ENCODE measurements around the gene BLM. TPM values are rescaled to one million over a fixed set of nuclear protein-coding genes. Genes with fewer than 3 reads are reported as not detected.
A peak's percentile ranks its signal among the peaks of the same experiment; 100 is the strongest.

The BLM gene
- total and polyA plus RNA-seq, 2 of the 8 experiments (the other 6 are each of a cell fraction or from before 2014, with no cell fraction given): 15.2 to 46.7 TPM

DNA sequence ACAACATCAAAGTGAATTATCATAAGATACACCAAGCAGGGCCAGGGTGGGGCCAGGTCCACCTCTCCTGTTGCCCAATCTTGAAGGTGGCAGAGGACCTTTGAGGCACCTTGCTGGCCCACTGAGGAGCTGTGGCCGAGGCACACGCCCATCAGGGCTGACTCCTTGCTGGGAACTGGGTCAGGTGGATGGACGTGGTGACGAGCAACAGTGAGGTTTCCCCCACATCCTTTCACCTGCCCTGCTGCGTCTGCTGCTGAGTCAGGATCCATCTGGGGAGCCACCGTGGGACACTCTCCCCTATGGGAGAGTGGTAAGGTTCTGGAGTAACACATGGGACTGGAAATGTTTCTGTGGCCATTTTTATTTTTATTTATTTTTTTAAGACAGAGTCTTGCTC is 134.0 kb downstream of the BLM start:
- Histone ChIP-seq H3K4ac (replicated peaks; ENCODE audit: insufficient read length, low read depth, low read length) (no peak overlapping the region), H3K27ac (ENCODE audit: low read depth, low read length) (no peak overlapping the region), H2BK5ac (ENCODE audit: low read depth, low read length) (no peak overlapping the region), H3K79me2 (ENCODE audit: control insufficient read depth in 1 of 2, insufficient read depth in 2 of 2, low read length in 2 of 2) (no peaks in the 10 kb centered on the region), H3K27me3 (replicated peaks in 1 of 4; ENCODE audit: control insufficient read depth in 3 of 4, extremely low read depth in 1 of 4, insufficient read depth in 3 of 4, low read length in 3 of 4) (no peaks in the 10 kb centered on the region), H3K4me3 (ENCODE audit: extremely low read depth in 1 of 4, insufficient read depth in 2 of 4, low read depth in 3 of 4, low read length in 4 of 4) (no peak overlapping the region), H3K23ac (ENCODE audit: insufficient read length) (no peak overlapping the region), H3K56ac (replicated peaks; ENCODE audit: insufficient read length, low read depth, low read length) (no peak overlapping the region), H3K4me2 (ENCODE audit: insufficient read depth in 1 of 2, low read depth in 2 of 2, low read length in 2 of 2) (no peak overlapping the region), H2BK15ac (ENCODE audit: low read length) (0 out of 2 replicates have a peak overlapping the region, but pooled peaks have one; percentile 61), H3K9ac (replicated peaks in 1 of 4; ENCODE audit: extremely low read depth in 1 of 4, low read depth in 3 of 4, low read length in 3 of 4) (no peak overlapping the region), H2BK12ac (ENCODE audit: low read depth, low read length) (no peak overlapping the region), H3K9me3 (ENCODE audit: insufficient read depth in 2 of 2, low read depth in 1 of 2, low read length in 1 of 2) (no peaks in the 10 kb centered on the region), H4K8ac (ENCODE audit: extremely low read depth, insufficient read depth, low read length) (no peak overlapping the region), H4K91ac (replicated peaks; ENCODE audit: insufficient read length, low read length) (no peak overlapping the region), H4K5ac (ENCODE audit: insufficient read length, low read depth, low read length) (no peak overlapping the region), H3K23me2 (ENCODE audit: low read depth, low read length) (no peaks in the 10 kb centered on the region), H3K18ac (ENCODE audit: extremely low read depth, low read length) (no peak overlapping the region), H2BK20ac (ENCODE audit: low read length) (no peak overlapping the region), H2AFZ (ENCODE audit: low read length) (no peak overlapping the region), H2AK5ac (ENCODE audit: low read depth, low read length) (no peak overlapping the region), H2BK120ac (replicated peaks; ENCODE audit: low read depth, low read length) (no peak overlapping the region), H3K36me3 (ENCODE audit: control insufficient read depth in 2 of 4, insufficient read depth in 4 of 4, low read length in 3 of 4) (no peaks in the 10 kb centered on the region), H4K20me1 (replicated peaks in 1 of 2; ENCODE audit: control insufficient read depth in 1 of 2, insufficient read depth in 2 of 2, low read length in 2 of 2) (no peaks in the 10 kb centered on the region), H3K79me1 (ENCODE audit: low read depth, low read length) (no peaks in the 10 kb centered on the region; the same call in 1 of the 2 replicates), H3K4me1 (replicated peaks in 1 of 4; ENCODE audit: control insufficient read depth in 3 of 4, insufficient read depth in 4 of 4, low read length in 3 of 4) (no peaks in the 10 kb centered on the region), H3K14ac (ENCODE audit: insufficient read length) (no peak overlapping the region)
- no peak for TF ChIP-seq CEBPB (IDR thresholded peaks at IDR 0.05; ENCODE audit: low read depth, low read length)
- TF ChIP-seq JUN (IDR thresholded peaks at IDR 0.05; ENCODE audit: low read depth, low read length): no peak
- ChIA-PET POLR2A (ENCODE audit: partially characterized antibody) (interaction anchor here (1.2 to 1.8 kb wide), 3 partner anchors 12 to 23 kb away, joined by 3 to 4 read pairs (median 3); no protein-coding TSS in a partner anchor), CTCF (ENCODE audit: partially characterized antibody) (interaction anchor here (1.0 to 2.8 kb wide), 6 partner anchors 9 to 84 kb away, joined by 3 to 12 read pairs (median 4); partner anchors contain the start of genes FURIN and UNC45A)
- DNase-seq (ENCODE audit: low read depth in 1 of 2, low spot score in 2 of 2): no peak
- WGBS, 2 experiments (ENCODE audit: extremely low coverage in 1 of 2, insufficient coverage in 1 of 2, insufficient read length in 1 of 2, insufficient replicate concordance in 2 of 2, low coverage in 1 of 2, low lambda C conversion rate in 2 of 2, missing lambda C conversion rate in 1 of 2): 85% methylated on average over 6 of the region's 6 CpGs; no CpG with 5 or more reads in 1 of the 2 experiments
- FAIRE-seq: no peak

Data from H1 (cell line).